Measurements from ENCODE around the gene COL4A1. TPM values are rescaled to one million over a fixed set of nuclear protein-coding genes. Genes with fewer than 3 reads are reported as not detected.
A peak's percentile ranks its signal among the peaks of the same experiment; 100 is the strongest.

COL4A1 gene
- polyA plus RNA-seq, 1 of the 3 experiments (the other 2 are of a cell fraction) = 30.3 TPM

GRCh38 chr13:110343241-110343865 is 36.4 kb upstream of the COL4A1 start:
- no peaks in the 10 kb centered on the region for H3K9me2 ChIP-seq
- H2AFZ ChIP-seq (ENCODE audit: low read depth) = no peak overlapping the region
- no peaks in the 10 kb centered on the region for H4K20me1 ChIP-seq (ENCODE audit: insufficient read depth)
- DNase-seq = no peak
- no peaks in the 10 kb centered on the region for H3K27me3 ChIP-seq (ENCODE audit: insufficient read depth)
- peaks cover 82% of the 10 kb centered on the region for H3K79me2 ChIP-seq (ENCODE audit: insufficient read depth)
- no peak overlapping the region for H3K4me2 ChIP-seq
- ChIA-PET POLR2A (no interaction called here), CTCF (interaction anchor here (1.2 kb wide), 1 partner anchor 35 kb away, joined by 3 read pairs; no protein-coding TSS in a partner anchor)
- WGBS (ENCODE audit: low lambda C conversion rate) = 96% methylated on average over 14 of the region's 16 CpGs
- peaks cover 0 to 17% of the 10 kb centered on the region in 2 experiments for H3K36me3 ChIP-seq (replicated peaks in 1 of 2; ENCODE audit: control insufficient read depth in 1 of 2, insufficient read depth in 2 of 2, low read length in 1 of 2)
- H3K4me3 ChIP-seq (ENCODE audit: low read depth in 2 of 2, low read length in 1 of 2) = no peak overlapping the region
- TF ChIP-seq RFX5 (IDR thresholded peaks at IDR 0.05; ENCODE audit: low read length) = no peak
- no peak for TF ChIP-seq MEF2A (IDR thresholded peaks at IDR 0.05; ENCODE audit: borderline replicate concordance, low read depth)
- no peak for TF ChIP-seq POLR2AphosphoS5 (IDR thresholded peaks at IDR 0.05; ENCODE audit: low read depth, low read length)
- no peak for TF ChIP-seq TAF1 (IDR thresholded peaks at IDR 0.05; ENCODE audit: borderline replicate concordance, low read depth, low read length)
- H3K4me1 ChIP-seq (ENCODE audit: control insufficient read depth in 1 of 2, insufficient read depth in 2 of 2, low read depth in 1 of 2, low read length in 1 of 2) = peaks cover 16 to 29% of the 10 kb centered on the region in 2 experiments; a peak in 3 of 4 replicates
- H3F3A ChIP-seq (replicated peaks; ENCODE audit: insufficient read depth) = peaks cover 35% of the 10 kb centered on the region
- no peaks in the 10 kb centered on the region for H3K9me3 ChIP-seq
- H3K9ac ChIP-seq = no peak overlapping the region
- H3K27ac ChIP-seq (ENCODE audit: low read depth in 2 of 2, low read length in 1 of 2) = no peak overlapping the region

DNA sequence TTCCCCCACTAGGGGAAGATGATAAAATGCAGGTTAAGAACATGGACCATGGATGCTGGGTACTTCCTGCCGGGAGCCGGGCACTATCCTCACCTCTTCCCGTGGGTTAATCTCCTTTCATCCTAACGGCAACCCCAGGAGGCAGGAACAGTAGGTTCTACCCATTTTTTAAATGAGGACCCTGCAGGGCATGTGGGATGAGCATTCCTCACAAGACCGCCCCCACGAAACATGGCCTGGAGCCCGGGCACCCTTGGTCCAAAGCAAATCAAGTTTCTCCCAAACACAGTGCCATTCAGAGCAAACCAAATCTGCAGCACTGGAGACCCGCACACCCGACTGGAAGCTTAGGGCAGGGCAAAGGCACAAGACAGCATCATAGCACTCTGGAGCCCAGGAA is 35.5 kb upstream of the COL4A1 start:
- H3K9me2 ChIP-seq = no peaks in the 10 kb centered on the region
- peaks cover 10 to 29% of the 10 kb centered on the region in 2 experiments; a peak in 3 of 4 replicates for H3K4me1 ChIP-seq (ENCODE audit: control insufficient read depth in 1 of 2, insufficient read depth in 2 of 2, low read depth in 1 of 2, low read length in 1 of 2)
- peak overlapping the region in 1 of 2 experiments; percentile 85; a peak in 2 of 4 replicates for H3K27ac ChIP-seq (ENCODE audit: low read depth in 2 of 2, low read length in 1 of 2)
- H3K9me3 ChIP-seq = no peaks in the 10 kb centered on the region
- no peak overlapping the region for H2AFZ ChIP-seq (ENCODE audit: low read depth)
- no peak overlapping the region for H3K4me2 ChIP-seq
- no peak overlapping the region for H3K9ac ChIP-seq
- 95% methylated on average over 7 of the region's 9 CpGs for WGBS (ENCODE audit: low lambda C conversion rate)
- H4K20me1 ChIP-seq (ENCODE audit: insufficient read depth) = no peaks in the 10 kb centered on the region
- H3K4me3 ChIP-seq (ENCODE audit: low read depth in 2 of 2, low read length in 1 of 2) = no peak overlapping the region
- no peaks in the 10 kb centered on the region for H3K27me3 ChIP-seq (ENCODE audit: insufficient read depth)
- POLR2A ChIA-PET = no interaction called here
- no peak for DNase-seq
- H3K36me3 ChIP-seq (replicated peaks in 1 of 2; ENCODE audit: control insufficient read depth in 1 of 2, insufficient read depth in 2 of 2, low read length in 1 of 2) = peaks cover 0 to 17% of the 10 kb centered on the region in 2 experiments
- CTCF ChIA-PET = interaction anchor here (1.2 to 1.4 kb wide), 2 partner anchors 9 to 36 kb away, joined by 3 to 6 read pairs; no protein-coding TSS in a partner anchor
- no peak for TF ChIP-seq JUND (IDR thresholded peaks at IDR 0.05)
- no peak for TF ChIP-seq GATA2 (CRISPR knock-in tag; IDR thresholded peaks at IDR 0.05)
- TF ChIP-seq CTCF (IDR thresholded peaks at IDR 0.05) = no peak
- TF ChIP-seq RAD21 (IDR thresholded peaks at IDR 0.05; ENCODE audit: low read length) = no peak
- TF ChIP-seq MXI1 (IDR thresholded peaks at IDR 0.05; ENCODE audit: low read depth, low read length) = no peak
- no peak for TF ChIP-seq FOXJ3 (CRISPR knock-in tag; IDR thresholded peaks at IDR 0.05)
- no peak for TF ChIP-seq YY1 (IDR thresholded peaks at IDR 0.05; ENCODE audit: low read depth)
- no peak for TF ChIP-seq RCOR1 (IDR thresholded peaks at IDR 0.05; ENCODE audit: low read length)
- TF ChIP-seq, protein P1, sequence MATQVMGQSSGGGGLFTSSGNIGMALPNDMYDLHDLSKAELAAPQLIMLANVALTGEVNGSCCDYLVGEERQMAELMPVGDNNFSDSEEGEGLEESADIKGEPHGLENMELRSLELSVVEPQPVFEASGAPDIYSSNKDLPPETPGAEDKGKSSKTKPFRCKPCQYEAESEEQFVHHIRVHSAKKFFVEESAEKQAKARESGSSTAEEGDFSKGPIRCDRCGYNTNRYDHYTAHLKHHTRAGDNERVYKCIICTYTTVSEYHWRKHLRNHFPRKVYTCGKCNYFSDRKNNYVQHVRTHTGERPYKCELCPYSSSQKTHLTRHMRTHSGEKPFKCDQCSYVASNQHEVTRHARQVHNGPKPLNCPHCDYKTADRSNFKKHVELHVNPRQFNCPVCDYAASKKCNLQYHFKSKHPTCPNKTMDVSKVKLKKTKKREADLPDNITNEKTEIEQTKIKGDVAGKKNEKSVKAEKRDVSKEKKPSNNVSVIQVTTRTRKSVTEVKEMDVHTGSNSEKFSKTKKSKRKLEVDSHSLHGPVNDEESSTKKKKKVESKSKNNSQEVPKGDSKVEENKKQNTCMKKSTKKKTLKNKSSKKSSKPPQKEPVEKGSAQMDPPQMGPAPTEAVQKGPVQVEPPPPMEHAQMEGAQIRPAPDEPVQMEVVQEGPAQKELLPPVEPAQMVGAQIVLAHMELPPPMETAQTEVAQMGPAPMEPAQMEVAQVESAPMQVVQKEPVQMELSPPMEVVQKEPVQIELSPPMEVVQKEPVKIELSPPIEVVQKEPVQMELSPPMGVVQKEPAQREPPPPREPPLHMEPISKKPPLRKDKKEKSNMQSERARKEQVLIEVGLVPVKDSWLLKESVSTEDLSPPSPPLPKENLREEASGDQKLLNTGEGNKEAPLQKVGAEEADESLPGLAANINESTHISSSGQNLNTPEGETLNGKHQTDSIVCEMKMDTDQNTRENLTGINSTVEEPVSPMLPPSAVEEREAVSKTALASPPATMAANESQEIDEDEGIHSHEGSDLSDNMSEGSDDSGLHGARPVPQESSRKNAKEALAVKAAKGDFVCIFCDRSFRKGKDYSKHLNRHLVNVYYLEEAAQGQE (IDR thresholded peaks at IDR 0.05; ENCODE audit: low read depth, low read length) = no peak
- TF ChIP-seq EP300 (IDR thresholded peaks at IDR 0.05; ENCODE audit: borderline replicate concordance in 1 of 2, low read depth in 1 of 2, low read length in 1 of 2) = no peak
- no peak for TF ChIP-seq GABPA (IDR thresholded peaks at IDR 0.05; ENCODE audit: low read depth)
- TF ChIP-seq ELF1 (IDR thresholded peaks at IDR 0.05) = no peak
- TF ChIP-seq TEAD4 (IDR thresholded peaks at IDR 0.05; ENCODE audit: borderline replicate concordance, insufficient read depth) = no peak
- peaks cover 28% of the 10 kb centered on the region for H3F3A ChIP-seq (replicated peaks; ENCODE audit: insufficient read depth)
- H3K79me2 ChIP-seq (ENCODE audit: insufficient read depth) = peaks cover 90% of the 10 kb centered on the region
